Keratinocyte (primary cell): ENCODE data around the gene SPATC1L.

Experiments
- EZH2 ChIP-seq: IDR thresholded peaks from one replicate; pipeline ENCODE4 v1.6.1; 2012; ENCODE audit warnings: inconsistent platforms, mild to moderate bottlenecking, low read length, moderate library complexity
- TF ChIP-seq, protein P1 (sequence below), 3 experiments: IDR thresholded peaks in 1 of 3; conservative IDR thresholded peaks in 1 of 3; optimal IDR thresholded peaks in 1 of 3; 2 replicates in 2 of 3; 3 replicates in 1 of 3; pipeline versions ENCODE3 to v1.5.1; 2011; ENCODE audit warnings: low read length in 3 of 3, mild to moderate bottlenecking in 3 of 3, moderate library complexity in 2 of 3, control low read depth in 1 of 3, inconsistent platforms in 1 of 3; ENCODE audit not compliant: insufficient read depth in 2 of 3; ENCODE audit errors: extremely low read depth in 1 of 3

DNA sequence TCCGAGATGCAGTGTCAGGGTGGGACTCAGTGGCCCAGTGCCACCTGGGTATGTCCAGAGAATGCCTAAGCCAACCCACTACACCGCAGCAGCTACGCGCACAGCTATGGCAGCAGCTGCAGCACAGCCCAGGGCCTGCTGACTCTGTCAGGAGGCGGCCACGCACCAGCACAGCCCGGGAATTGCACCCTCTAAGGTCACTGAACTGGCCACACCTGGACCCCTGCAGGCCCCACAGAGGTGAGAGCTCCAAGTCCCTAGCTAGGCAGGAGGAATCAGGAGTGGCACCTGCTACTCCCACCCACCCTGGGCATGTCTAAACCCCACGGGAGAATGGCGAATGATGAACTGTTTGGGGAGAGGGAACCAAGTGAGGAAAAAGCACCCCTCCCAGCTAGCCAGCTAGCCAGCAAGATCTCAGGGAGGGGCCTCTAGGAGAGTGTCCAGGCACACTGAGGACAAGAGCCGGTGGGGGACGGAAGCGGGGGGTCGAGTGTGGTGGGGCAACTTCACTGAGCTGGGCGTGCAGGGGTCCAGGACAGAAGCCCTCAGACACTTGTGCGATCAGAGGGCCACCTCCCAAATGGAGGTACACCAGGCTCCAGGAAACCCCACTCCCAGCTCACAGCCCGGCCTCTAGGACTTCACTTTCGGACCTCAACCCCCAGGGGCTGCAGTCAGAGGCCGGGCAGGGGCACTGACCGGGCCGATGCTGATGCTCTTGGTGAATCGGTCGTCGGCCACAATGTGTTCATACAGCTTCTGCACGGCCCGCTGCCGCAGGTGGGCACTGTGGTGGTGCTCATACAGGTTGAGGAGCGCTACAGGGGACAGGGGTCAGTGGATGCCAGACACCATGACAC is 30.4 kb upstream of the SPATC1L start:
- TF ChIP-seq, protein P1, sequence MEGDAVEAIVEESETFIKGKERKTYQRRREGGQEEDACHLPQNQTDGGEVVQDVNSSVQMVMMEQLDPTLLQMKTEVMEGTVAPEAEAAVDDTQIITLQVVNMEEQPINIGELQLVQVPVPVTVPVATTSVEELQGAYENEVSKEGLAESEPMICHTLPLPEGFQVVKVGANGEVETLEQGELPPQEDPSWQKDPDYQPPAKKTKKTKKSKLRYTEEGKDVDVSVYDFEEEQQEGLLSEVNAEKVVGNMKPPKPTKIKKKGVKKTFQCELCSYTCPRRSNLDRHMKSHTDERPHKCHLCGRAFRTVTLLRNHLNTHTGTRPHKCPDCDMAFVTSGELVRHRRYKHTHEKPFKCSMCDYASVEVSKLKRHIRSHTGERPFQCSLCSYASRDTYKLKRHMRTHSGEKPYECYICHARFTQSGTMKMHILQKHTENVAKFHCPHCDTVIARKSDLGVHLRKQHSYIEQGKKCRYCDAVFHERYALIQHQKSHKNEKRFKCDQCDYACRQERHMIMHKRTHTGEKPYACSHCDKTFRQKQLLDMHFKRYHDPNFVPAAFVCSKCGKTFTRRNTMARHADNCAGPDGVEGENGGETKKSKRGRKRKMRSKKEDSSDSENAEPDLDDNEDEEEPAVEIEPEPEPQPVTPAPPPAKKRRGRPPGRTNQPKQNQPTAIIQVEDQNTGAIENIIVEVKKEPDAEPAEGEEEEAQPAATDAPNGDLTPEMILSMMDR (optimal IDR thresholded peaks at IDR 0.05 in 1 of 3, IDR thresholded peaks at IDR 0.05 in 1 of 3, conservative IDR thresholded peaks at IDR 0.05 in 1 of 3; ENCODE audit: extremely low read depth in 1 of 3, insufficient read depth in 2 of 3, low read length in 3 of 3), result no peak
- TF ChIP-seq EZH2, result no peak
